Tibial nerve (tissue), 3 donors: ENCODE results near the gene TTC39B.

Source experiments
- POLR2A ChIP-seq, 2 donors: fragments of 450-650 bp; IDR thresholded peaks; one replicate each; pipeline ENCODE4 v1.6.1; 2017; ENCODE audit warnings: antibody characterized with exemption in 2 of 2, mild to moderate bottlenecking in 2 of 2, moderate library complexity in 2 of 2
- TF ChIP-seq, protein P1 (sequence below), 5 experiments: fragments of 200-600 bp in 3 of 5; fragments of 450-650 bp in 2 of 5; sonication (generic) in 3 of 5; IDR thresholded peaks; one replicate each; pipeline ENCODE4 v1.5.1; 2016 to 2019; ENCODE audit warnings: antibody characterized with exemption in 5 of 5, mild to moderate bottlenecking in 3 of 5, moderate library complexity in 2 of 5

DNA sequence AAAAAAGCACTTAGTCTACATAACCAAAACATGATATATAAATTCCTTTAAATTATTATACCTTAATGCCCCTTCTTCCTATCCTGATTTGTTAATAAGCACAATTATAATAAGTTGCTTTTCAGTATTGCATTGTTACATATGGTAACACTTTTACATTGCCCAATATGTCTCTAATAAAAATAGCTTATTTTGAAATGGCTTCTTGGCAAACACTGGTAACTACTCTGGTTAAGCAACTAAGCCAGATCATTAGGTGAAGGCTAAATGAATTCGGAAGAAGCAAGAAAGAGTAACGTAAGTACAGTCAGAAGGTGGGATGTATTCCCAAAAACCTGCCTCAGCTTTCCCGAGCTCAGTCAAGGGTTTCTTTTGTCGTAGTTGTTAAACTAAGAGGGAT lies 85.3 kb downstream of the TTC39B start:
- TF ChIP-seq, protein P1, sequence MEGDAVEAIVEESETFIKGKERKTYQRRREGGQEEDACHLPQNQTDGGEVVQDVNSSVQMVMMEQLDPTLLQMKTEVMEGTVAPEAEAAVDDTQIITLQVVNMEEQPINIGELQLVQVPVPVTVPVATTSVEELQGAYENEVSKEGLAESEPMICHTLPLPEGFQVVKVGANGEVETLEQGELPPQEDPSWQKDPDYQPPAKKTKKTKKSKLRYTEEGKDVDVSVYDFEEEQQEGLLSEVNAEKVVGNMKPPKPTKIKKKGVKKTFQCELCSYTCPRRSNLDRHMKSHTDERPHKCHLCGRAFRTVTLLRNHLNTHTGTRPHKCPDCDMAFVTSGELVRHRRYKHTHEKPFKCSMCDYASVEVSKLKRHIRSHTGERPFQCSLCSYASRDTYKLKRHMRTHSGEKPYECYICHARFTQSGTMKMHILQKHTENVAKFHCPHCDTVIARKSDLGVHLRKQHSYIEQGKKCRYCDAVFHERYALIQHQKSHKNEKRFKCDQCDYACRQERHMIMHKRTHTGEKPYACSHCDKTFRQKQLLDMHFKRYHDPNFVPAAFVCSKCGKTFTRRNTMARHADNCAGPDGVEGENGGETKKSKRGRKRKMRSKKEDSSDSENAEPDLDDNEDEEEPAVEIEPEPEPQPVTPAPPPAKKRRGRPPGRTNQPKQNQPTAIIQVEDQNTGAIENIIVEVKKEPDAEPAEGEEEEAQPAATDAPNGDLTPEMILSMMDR (IDR thresholded peaks at IDR 0.05), result no peak
- no peak for TF ChIP-seq POLR2A (IDR thresholded peaks at IDR 0.05)
